ENCODE results near the gene MIEF2. TPM values are rescaled to one million over a fixed set of nuclear protein-coding genes. Genes with fewer than 3 reads are reported as not detected.

Gene MIEF2
- total and polyA plus RNA-seq, 5 donors from 2014 or later: 11.7 to 19.9 (median 13.1) TPM

DNA sequence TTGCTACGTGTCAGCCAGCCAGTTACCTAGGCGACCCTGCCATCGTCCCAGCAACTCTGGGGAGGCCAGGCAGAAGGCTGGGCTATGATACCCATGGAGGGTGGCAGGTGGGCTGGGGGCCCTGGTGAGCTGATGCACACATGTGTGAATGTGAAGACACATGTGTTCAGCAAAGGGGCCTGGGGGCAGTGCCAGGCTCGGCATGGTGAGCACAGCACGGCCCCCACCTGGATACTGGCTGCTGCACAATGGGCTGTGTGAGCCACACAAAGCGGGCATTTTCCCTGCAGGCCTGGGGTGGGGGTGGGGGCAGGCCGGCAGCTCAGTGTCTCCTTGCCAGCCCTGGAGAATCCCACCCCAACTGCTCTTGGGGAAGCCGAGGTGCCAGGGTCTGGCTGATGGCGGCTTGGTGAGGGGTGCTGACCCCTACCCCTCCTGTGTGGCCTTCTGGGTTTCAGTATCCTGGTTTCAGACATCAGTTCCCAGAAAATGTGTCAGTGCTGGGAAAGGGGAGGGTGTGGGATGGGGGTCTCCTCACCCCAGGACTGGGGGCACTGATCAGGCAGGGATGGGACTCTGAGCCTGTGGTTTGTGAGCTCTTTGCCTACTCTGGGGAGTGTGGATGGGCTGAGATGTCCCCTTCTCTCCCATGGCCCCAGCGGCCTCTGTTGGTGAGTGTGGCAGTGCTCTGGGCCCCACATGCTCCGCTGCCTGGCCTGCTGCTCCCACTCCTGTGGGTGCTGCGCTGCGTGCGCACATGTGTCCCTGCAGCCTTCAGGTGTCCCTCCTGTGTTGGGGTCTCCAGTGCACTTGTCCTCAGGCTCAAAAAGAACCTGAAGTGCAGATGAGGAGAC is 29.9 kb upstream of the MIEF2 start:
- Mint-ChIP-seq H3K4me1 (peaks cover 0 to 38% (median 16%) of the 10 kb centered on the region in 4 donors), H3K4me3 (no peak overlapping the region), H3K9me3 (peaks cover 0 to 2% (median 0%) of the 10 kb centered on the region in 7 donors), H3K36me3 (peaks cover 7% of the 10 kb centered on the region), H3K27me3 (no peaks in the 10 kb centered on the region), H3K27ac (no peak overlapping the region)
- peaks cover 13% of the 10 kb centered on the region for H3K4me1 ChIP-seq (ENCODE audit: control insufficient read depth, insufficient read depth, low read length, poor library complexity, severe bottlenecking)
- peaks cover 13% of the 10 kb centered on the region for H3K36me3 ChIP-seq (ENCODE audit: control insufficient read depth, insufficient read depth, low read length)
- no peaks in the 10 kb centered on the region for H3K9me3 ChIP-seq (ENCODE audit: control insufficient read depth in 2 of 2, low read length in 2 of 2)
- no peak overlapping the region for H3K27ac ChIP-seq (ENCODE audit: insufficient read depth, low read length, poor library complexity, severe bottlenecking)
- DNase-seq (no peak), ATAC-seq (ENCODE audit: low read depth in 2 of 2) (no peak)
- no peaks in the 10 kb centered on the region for H3K27me3 ChIP-seq (ENCODE audit: control insufficient read depth, insufficient read depth, low read length)
- no peak overlapping the region for H3K4me3 ChIP-seq (ENCODE audit: low read depth, low read length)

DNA sequence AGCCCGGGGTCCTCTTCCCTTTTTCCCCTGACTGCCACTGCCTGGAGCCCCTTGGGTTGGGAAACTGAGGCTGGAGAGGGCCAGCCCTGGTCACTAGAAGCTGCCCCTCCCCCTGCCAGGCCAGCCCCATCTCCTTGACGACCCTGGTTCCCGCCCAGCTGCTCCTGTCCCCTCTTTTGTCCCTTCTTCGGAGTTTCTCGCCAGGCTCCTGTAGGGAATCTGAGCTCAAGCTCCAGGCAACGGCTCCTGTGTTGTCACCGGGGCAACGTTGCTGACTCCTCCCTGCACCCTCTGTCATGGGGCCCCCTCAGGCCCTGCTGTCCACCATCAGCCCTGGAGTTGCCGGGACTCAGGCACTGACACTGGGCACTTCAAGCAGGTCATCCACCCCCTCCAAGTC is 29.3 kb upstream of the MIEF2 start:
- Histone ChIP-seq H3K36me3 (ENCODE audit: control insufficient read depth, insufficient read depth, low read length) (peaks cover 13% of the 10 kb centered on the region), H3K27ac (ENCODE audit: insufficient read depth, low read length, poor library complexity, severe bottlenecking) (no peak overlapping the region), H3K4me3 (ENCODE audit: low read depth, low read length) (no peak overlapping the region), H3K9me3 (ENCODE audit: control insufficient read depth in 2 of 2, low read length in 2 of 2) (no peaks in the 10 kb centered on the region), H3K27me3 (ENCODE audit: control insufficient read depth, insufficient read depth, low read length) (no peaks in the 10 kb centered on the region), H3K4me1 (ENCODE audit: control insufficient read depth, insufficient read depth, low read length, poor library complexity, severe bottlenecking) (peaks cover 9% of the 10 kb centered on the region)
- Mint-ChIP-seq H3K27me3 (no peaks in the 10 kb centered on the region), H3K9me3 (peaks cover 0 to 2% (median 0%) of the 10 kb centered on the region in 7 donors), H3K36me3 (peaks cover 7% of the 10 kb centered on the region), H3K4me1 (peaks cover 0 to 35% (median 12%) of the 10 kb centered on the region in 4 donors), H3K27ac (no peak overlapping the region), H3K4me3 (no peak overlapping the region)
- no peak for ATAC-seq (ENCODE audit: low read depth in 2 of 2)
- no peak for DNase-seq

DNA sequence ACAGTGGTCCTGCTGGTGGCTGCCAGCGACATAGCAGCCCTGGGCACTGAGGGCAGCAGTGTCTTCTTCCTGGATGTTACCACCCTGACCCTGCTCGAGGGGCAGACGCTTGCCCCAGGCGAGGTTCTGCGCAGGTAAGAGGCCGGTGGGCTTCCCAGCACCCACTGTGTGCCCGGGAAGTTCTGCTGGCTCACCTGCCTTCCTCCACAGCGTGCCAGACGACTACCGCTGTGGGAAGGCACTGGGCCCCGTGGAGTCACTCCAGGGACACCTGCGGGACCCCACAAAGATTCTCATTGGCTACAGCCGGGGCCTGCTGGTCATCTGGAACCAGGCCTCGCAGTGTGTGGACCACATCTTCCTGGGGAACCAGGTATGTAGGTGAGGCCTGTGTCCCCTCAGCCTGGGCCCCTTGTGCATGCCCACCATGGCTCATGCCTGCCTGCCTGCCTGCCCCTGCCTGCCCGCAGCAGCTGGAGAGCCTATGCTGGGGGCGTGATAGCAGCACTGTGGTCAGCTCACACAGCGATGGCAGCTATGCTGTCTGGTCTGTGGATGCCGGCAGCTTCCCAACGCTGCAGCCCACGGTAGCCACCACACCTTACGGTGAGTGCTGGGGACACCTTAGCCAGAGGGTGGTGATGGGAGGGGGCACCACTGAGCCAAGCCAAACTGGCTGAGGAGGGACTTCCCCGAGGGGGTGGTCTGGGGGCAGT is 26.5 kb upstream of the MIEF2 start:
- Mint-ChIP-seq H3K4me1 (peaks cover 0 to 9% (median 0%) of the 10 kb centered on the region in 4 donors), H3K27me3 (no peaks in the 10 kb centered on the region), H3K9me3 (no peaks in the 10 kb centered on the region), H3K36me3 (peaks cover 13% of the 10 kb centered on the region), H3K27ac (no peak overlapping the region), H3K4me3 (peak overlapping the region in 1 of 4 donors; percentile 12)
- H3K27me3 ChIP-seq (ENCODE audit: control insufficient read depth, insufficient read depth, low read length): no peaks in the 10 kb centered on the region
- H3K4me1 ChIP-seq (ENCODE audit: control insufficient read depth, insufficient read depth, low read length, poor library complexity, severe bottlenecking): no peaks in the 10 kb centered on the region
- no peak for ATAC-seq (ENCODE audit: low read depth in 2 of 2)
- no peaks in the 10 kb centered on the region for H3K9me3 ChIP-seq (ENCODE audit: control insufficient read depth in 2 of 2, low read length in 2 of 2)
- no peak for DNase-seq
- H3K27ac ChIP-seq (ENCODE audit: insufficient read depth, low read length, poor library complexity, severe bottlenecking): no peak overlapping the region
- H3K4me3 ChIP-seq (ENCODE audit: low read depth, low read length): no peak overlapping the region
- H3K36me3 ChIP-seq (ENCODE audit: control insufficient read depth, insufficient read depth, low read length): peaks cover 13% of the 10 kb centered on the region

DNA sequence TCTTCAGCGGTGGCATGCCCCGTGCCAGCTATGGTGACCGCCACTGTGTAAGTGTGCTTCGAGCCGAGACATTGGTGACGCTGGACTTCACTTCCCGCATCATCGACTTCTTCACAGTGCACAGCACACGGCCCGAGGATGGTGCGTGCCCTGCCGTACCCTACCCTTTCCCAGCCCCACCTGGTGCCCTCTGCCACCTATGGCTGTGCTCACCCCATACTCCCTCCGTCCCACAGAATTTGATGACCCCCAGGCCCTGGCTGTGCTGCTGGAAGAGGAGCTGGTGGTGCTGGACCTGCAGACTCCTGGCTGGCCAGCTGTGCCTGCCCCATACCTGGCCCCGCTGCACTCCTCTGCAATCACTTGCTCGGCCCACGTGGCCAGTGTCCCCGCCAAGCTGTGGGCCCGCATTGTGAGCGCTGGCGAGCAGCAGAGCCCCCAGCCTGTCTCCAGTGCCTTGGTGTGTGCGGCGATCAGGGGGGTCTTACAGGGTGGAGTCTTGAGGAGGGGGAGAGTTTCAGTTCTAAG is 25.5 kb upstream of the MIEF2 start:
- peaks cover 13% of the 10 kb centered on the region for H3K36me3 ChIP-seq (ENCODE audit: control insufficient read depth, insufficient read depth, low read length)
- H3K4me3 ChIP-seq (ENCODE audit: low read depth, low read length): no peak overlapping the region
- DNase-seq (no peak), ATAC-seq (ENCODE audit: low read depth in 2 of 2) (no peak)
- H3K27me3 ChIP-seq (ENCODE audit: control insufficient read depth, insufficient read depth, low read length): no peaks in the 10 kb centered on the region
- no peaks in the 10 kb centered on the region for H3K9me3 ChIP-seq (ENCODE audit: control insufficient read depth in 2 of 2, low read length in 2 of 2)
- peaks cover 13% of the 10 kb centered on the region for H3K36me3 Mint-ChIP-seq
- H3K4me1 ChIP-seq (ENCODE audit: control insufficient read depth, insufficient read depth, low read length, poor library complexity, severe bottlenecking): no peaks in the 10 kb centered on the region
- no peak overlapping the region for H3K27ac ChIP-seq (ENCODE audit: insufficient read depth, low read length, poor library complexity, severe bottlenecking)
- no peak overlapping the region for H3K27ac Mint-ChIP-seq
- no peaks in the 10 kb centered on the region for H3K9me3 Mint-ChIP-seq
- H3K27me3 Mint-ChIP-seq: no peaks in the 10 kb centered on the region
- H3K4me1 Mint-ChIP-seq: peaks cover 0 to 2% (median 0%) of the 10 kb centered on the region in 4 donors
- H3K4me3 Mint-ChIP-seq: no peak overlapping the region

DNA sequence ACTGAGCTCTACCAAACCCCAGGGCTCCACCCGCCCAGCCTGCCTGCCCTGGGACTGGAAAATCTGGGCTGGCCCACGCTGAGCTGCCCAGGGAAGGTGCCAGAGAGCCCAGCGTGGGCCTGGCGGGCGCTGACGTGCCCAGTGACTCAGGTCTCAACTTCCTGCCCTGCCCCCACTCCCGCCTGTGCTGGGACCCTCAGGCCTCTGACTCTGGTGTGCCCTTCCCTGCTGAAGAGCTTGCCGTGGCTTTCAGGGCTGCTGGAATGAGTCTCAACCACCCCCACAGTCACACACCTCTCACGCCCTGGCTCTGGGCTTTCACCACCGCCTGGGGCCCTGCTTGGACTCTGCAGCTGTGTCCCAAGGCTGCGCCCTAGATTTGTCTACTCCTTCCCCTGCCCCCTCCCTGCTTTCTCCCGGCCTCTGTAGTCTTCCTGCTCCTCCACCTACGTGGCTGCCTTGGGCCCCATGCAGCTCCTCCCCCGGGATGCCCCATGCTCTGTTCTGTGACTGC is 24.7 kb upstream of the MIEF2 start:
- H3K36me3 ChIP-seq (ENCODE audit: control insufficient read depth, insufficient read depth, low read length): peaks cover 13% of the 10 kb centered on the region
- peaks cover 13% of the 10 kb centered on the region for H3K36me3 Mint-ChIP-seq
- no peak overlapping the region for H3K4me3 ChIP-seq (ENCODE audit: low read depth, low read length)
- DNase-seq (no peak), ATAC-seq (ENCODE audit: low read depth in 2 of 2) (no peak)
- H3K4me3 Mint-ChIP-seq: no peak overlapping the region
- H3K4me1 ChIP-seq (ENCODE audit: control insufficient read depth, insufficient read depth, low read length, poor library complexity, severe bottlenecking): no peaks in the 10 kb centered on the region
- H3K27me3 Mint-ChIP-seq: no peaks in the 10 kb centered on the region
- no peaks in the 10 kb centered on the region for H3K9me3 ChIP-seq (ENCODE audit: control insufficient read depth in 2 of 2, low read length in 2 of 2)
- no peak overlapping the region for H3K27ac ChIP-seq (ENCODE audit: insufficient read depth, low read length, poor library complexity, severe bottlenecking)
- no peaks in the 10 kb centered on the region for H3K9me3 Mint-ChIP-seq
- H3K27me3 ChIP-seq (ENCODE audit: control insufficient read depth, insufficient read depth, low read length): no peaks in the 10 kb centered on the region
- no peaks in the 10 kb centered on the region for H3K4me1 Mint-ChIP-seq
- peak overlapping the region in 2 of 3 donors; percentile 41 to 76 for H3K27ac Mint-ChIP-seq

DNA sequence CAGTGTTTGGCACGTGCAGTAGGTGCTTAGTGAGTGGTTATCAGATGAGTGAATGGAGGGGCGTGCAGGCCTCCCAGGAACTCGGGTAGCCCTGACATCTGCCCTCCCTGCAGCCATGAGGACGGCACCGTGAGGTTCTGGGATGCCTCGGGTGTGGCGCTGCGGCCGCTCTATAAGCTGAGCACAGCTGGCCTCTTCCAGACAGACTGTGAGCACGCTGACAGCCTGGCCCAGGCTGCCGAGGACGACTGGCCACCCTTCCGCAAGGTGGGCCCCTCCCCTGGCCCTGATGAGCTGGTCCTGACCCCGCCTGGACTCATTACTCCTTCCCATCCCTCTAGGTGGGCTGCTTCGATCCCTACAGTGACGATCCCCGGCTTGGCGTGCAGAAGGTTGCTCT is 24.0 kb upstream of the MIEF2 start:
- Histone ChIP-seq H3K27ac (ENCODE audit: insufficient read depth, low read length, poor library complexity, severe bottlenecking) (no peak overlapping the region), H3K4me3 (ENCODE audit: low read depth, low read length) (no peak overlapping the region), H3K27me3 (ENCODE audit: control insufficient read depth, insufficient read depth, low read length) (no peaks in the 10 kb centered on the region), H3K9me3 (ENCODE audit: control insufficient read depth in 2 of 2, low read length in 2 of 2) (no peaks in the 10 kb centered on the region), H3K4me1 (ENCODE audit: control insufficient read depth, insufficient read depth, low read length, poor library complexity, severe bottlenecking) (no peaks in the 10 kb centered on the region), H3K36me3 (ENCODE audit: control insufficient read depth, insufficient read depth, low read length) (peaks cover 13% of the 10 kb centered on the region)
- Mint-ChIP-seq H3K36me3 (peaks cover 13% of the 10 kb centered on the region), H3K27ac (peak overlapping the region in 2 of 3 donors; percentile 41 to 42), H3K9me3 (no peaks in the 10 kb centered on the region), H3K4me1 (no peaks in the 10 kb centered on the region), H3K4me3 (no peak overlapping the region), H3K27me3 (no peaks in the 10 kb centered on the region)
- ATAC-seq (ENCODE audit: low read depth in 2 of 2) (no peak), DNase-seq (no peak)

DNA sequence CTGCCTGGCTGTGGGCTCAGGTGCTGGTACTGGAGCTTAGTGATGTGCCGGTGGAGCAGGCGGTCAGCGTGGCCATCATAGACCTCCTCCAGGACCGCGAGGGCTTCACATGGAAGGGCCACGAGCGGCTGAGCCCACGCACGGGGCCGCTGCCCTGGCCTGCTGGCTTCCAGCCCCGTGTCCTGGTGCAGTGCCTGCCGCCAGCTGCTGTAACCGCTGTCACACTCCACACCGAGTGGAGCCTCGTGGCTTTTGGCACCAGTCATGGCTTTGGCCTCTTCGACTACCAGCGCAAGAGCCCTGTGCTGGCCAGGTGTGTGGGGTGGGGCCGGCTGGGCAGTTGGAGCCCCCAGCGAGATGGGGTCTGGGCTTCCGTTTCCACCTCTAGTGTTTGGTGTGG is 23.0 kb upstream of the MIEF2 start:
- no peaks in the 10 kb centered on the region for H3K4me1 ChIP-seq (ENCODE audit: control insufficient read depth, insufficient read depth, low read length, poor library complexity, severe bottlenecking)
- no peaks in the 10 kb centered on the region for H3K9me3 Mint-ChIP-seq
- no peaks in the 10 kb centered on the region for H3K27me3 Mint-ChIP-seq
- H3K9me3 ChIP-seq (ENCODE audit: control insufficient read depth in 2 of 2, low read length in 2 of 2): no peaks in the 10 kb centered on the region
- ATAC-seq (ENCODE audit: low read depth in 2 of 2) (no peak), DNase-seq (no peak)
- peaks cover 13% of the 10 kb centered on the region for H3K36me3 Mint-ChIP-seq
- H3K27ac ChIP-seq (ENCODE audit: insufficient read depth, low read length, poor library complexity, severe bottlenecking): no peak overlapping the region
- no peak overlapping the region for H3K27ac Mint-ChIP-seq
- H3K4me1 Mint-ChIP-seq: no peaks in the 10 kb centered on the region
- H3K36me3 ChIP-seq (ENCODE audit: control insufficient read depth, insufficient read depth, low read length): peaks cover 8% of the 10 kb centered on the region
- H3K27me3 ChIP-seq (ENCODE audit: control insufficient read depth, insufficient read depth, low read length): no peaks in the 10 kb centered on the region
- no peak overlapping the region for H3K4me3 Mint-ChIP-seq
- no peak overlapping the region for H3K4me3 ChIP-seq (ENCODE audit: low read depth, low read length)

Data from CD4-positive, CD25-positive, alpha-beta regulatory T cell (primary cell).